Large intestine (tissue), 3 donors: ENCODE data around the gene CASK. TPM values are rescaled to one million over a fixed set of nuclear protein-coding genes. Genes with fewer than 3 reads are reported as not detected.
"Not testable (repeated sequence)": the region's sequence is repeated elsewhere in the genome, so short reads cannot be mapped to it uniquely, and the experiment has no call there.

Experiments
- DNase-seq, 2 donors: peaks; one replicate each; pipeline versions ENCODE4 v3.0.0 to v3.0.0-alpha.2; 2013
- H3K27ac ChIP-seq: one replicate; pipeline ENCODE4 v1.5.1; 2013; ENCODE audit warnings: low read length
- H3K27me3 ChIP-seq: 2 replicates; pipeline ENCODE4 v1.6.1; 2013; ENCODE audit warnings: low read length; ENCODE audit not compliant: control insufficient read depth, insufficient read depth
- H3K36me3 ChIP-seq: 2 replicates; pipeline ENCODE4 v1.6.1; 2013; ENCODE audit warnings: low read length; ENCODE audit not compliant: control insufficient read depth, insufficient read depth
- H3K4me1 ChIP-seq: one replicate; pipeline ENCODE4 v1.6.1; 2013; ENCODE audit warnings: low read length; ENCODE audit not compliant: control insufficient read depth, insufficient read depth
- H3K4me3 ChIP-seq: one replicate; pipeline ENCODE4 v1.5.1; 2013; ENCODE audit warnings: low read length
- H3K9me3 ChIP-seq: one replicate; pipeline ENCODE4 v1.6.1; 2013; ENCODE audit warnings: mild to moderate bottlenecking, low read depth, low read length, moderate library complexity; ENCODE audit not compliant: control insufficient read depth
- WGBS: methylation state at CpG from one replicate; pipeline ENCODE4 v1.1.5; 2013; ENCODE audit warnings: low lambda C conversion rate; ENCODE audit not compliant: insufficient coverage; 5-methylcytosine and 5-hydroxymethylcytosine counted together
- polyA plus RNA-seq: library from polyadenylated mRNA; unstranded; fragments of 120-200 nt; gene quantifications from one replicate; pipeline ENCODE4 v1.2.1, GENCODE V29; 2013

Gene CASK
- polyA plus RNA-seq, 1 donor: 71.3 TPM

DNA sequence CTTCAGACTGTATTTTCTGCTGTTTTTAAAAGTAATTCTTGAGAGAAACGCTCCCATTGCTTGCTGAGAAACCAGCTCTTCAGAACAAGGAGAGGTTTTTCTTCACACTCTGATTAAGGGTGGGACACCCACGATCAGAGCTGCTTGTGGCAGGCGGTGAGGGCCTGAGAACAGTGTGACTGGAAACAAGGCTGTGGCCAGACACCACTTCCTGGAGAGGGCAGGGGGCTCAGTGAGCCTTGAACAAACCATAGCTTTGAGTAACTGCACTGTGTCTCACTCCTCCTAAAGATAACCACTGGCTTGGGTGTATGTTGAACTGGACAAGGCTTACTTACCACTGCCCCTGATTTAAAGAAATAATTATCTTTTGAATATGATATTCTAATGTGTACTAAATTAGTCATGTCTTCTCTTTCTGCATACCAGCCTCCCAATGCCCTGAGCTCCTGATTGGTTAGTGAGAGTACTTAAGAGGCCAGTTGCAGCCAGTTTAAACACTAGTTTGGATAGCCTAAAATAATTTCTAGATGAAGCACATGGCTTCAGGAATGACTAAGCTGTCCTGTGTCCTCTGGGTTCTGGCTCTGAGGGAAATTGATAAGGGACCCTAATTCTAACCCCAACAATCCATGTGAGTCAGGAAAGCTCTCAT, 203.1 kb downstream of the CASK start:
- Histone ChIP-seq H3K4me1 (peaks cover 11% of the 10 kb centered on the region), H3K27ac (no peak overlapping the region), H3K36me3 (peaks cover 3% of the 10 kb centered on the region), H3K4me3 (no peak overlapping the region), H3K27me3 (no peaks in the 10 kb centered on the region), H3K9me3 (peaks cover 3% of the 10 kb centered on the region)
- WGBS: no CpG with 5 or more reads among the region's 3 CpGs
- DNase-seq: no peak

DNA sequence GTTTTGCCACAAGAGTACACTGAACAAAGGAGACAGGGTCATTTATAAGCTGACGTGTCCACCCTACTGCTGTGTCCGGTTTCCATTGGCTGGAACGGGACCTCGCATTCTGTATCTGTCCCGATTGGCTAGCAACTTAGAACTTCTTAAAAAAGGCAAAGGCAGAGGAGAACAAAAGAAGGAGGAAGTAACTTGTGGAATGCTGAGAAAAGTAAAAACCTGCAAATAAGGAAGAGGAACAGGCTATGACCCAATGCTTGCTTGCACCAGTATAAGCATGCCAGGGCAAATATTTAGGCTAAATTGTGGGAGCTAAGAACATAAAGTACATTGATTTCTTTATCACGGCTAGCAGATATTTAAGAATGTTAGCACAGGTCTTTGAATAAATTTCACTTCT, 203.7 kb downstream of the CASK start:
- H3K36me3 ChIP-seq, DNase-seq, H3K27me3 ChIP-seq, H3K9me3 ChIP-seq, H3K27ac ChIP-seq, H3K4me3 ChIP-seq: not testable (repeated sequence)
- H3K4me1 ChIP-seq: peaks cover 11% of the 10 kb centered on the region
- no CpG with 5 or more reads among the region's 6 CpGs for WGBS

DNA sequence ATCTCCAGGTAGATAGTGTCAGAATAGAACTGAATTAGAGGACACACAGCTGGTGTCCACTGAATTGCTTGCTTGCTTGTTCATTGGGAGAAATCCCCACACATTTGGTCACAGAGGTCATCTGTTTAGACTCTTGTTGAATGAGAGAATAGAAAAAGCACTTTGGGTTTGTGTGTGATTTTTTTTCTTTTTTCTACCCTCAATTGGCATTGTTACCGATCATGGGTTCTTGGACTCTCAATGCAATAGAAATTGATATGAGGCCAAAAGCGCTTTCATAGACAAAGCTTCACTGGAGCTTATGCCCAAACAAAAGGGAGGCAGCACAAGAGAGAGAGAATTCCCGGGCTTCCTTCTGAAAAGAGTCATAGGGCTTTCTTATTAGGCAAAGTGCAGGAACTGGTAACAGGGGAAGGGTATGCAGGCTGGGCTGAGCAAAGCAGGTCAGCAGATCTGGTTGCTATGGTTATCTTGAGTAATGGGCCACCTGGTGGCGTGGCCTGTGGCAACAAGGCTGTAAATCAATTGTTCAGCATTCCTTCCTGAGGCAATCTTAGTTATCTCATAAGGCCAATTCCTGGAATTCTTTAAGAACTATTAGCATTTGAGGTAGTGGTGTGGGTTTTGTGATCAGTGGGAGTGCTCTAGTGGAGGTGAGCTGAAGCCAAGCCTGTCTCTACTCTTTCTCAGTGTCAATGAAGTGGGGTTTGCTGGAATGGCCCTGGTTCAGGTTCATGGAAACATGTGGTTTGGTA, 204.7 kb downstream of the CASK start:
- no peak overlapping the region for H3K4me3 ChIP-seq
- DNase-seq: peak in 1 of 2 donors; percentile 39
- peaks cover 3% of the 10 kb centered on the region for H3K36me3 ChIP-seq
- no CpG with 5 or more reads among the region's 4 CpGs for WGBS
- H3K27me3 ChIP-seq: no peaks in the 10 kb centered on the region
- H3K9me3 ChIP-seq: peaks cover 3% of the 10 kb centered on the region
- peak overlapping the region; percentile 52 for H3K27ac ChIP-seq
- peaks cover 11% of the 10 kb centered on the region for H3K4me1 ChIP-seq

DNA sequence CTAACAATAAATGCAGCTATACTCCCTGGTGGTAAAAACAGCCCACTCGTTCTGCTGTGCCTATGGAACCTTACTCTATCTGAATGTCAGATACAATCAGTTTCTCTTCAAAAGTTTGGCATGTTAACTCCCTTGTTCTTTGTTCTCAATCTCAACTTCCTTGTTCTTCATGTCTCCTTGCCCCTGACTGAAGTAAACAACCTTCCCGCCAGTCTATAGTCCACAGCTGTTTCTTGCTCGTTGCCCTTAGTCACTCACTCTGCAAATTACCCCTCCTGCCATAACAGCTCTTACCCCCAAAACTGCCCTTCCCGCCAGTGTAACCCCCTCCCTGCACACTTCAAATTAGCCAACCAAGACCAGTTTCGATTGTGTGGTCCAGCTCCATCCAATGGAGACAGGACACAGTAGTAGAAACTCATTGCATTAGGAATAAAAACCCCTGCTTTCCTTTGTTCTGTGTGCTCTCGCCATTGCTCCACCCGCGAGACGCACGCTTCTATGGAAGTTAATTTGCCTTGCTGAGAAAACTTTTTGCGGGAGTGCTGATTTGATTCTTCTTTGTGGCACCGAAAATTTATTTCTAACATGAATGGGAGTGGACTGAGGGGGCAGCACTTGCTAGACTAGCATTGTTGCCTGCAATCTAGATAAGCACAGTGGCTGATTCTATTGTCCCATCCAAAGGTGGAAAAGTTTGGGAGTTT, 206.4 kb downstream of the CASK start:
- peaks cover 11% of the 10 kb centered on the region for H3K4me1 ChIP-seq
- WGBS: no CpG with 5 or more reads among the region's 12 CpGs
- H3K27me3 ChIP-seq: no peaks in the 10 kb centered on the region
- peak in 1 of 2 donors; percentile 61 for DNase-seq
- peaks cover 3% of the 10 kb centered on the region for H3K9me3 ChIP-seq
- H3K27ac ChIP-seq: peak overlapping the region; percentile 46
- no peaks in the 10 kb centered on the region for H3K36me3 ChIP-seq
- no peak overlapping the region for H3K4me3 ChIP-seq

DNA sequence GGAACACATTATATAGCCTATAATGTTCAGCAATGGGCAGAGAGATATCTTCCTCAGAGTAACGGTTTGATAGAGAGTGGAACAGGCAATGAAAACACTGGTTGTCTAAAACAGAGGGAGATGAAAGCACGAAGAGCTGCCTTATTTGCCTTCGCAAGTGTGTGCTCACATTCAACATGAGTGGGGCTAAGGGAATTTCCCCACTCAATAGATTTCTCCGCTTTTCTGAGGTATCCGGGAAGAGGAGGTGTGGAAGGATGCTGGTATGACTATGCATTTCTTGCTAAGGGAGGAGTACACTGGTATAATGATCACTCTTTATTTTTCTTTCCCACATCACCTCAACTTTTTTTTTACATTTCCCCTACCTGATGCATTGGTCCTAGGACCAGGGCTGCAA, 207.1 kb downstream of the CASK start:
- Histone ChIP-seq H3K36me3 (no peaks in the 10 kb centered on the region), H3K27me3 (no peaks in the 10 kb centered on the region), H3K9me3 (peaks cover 3% of the 10 kb centered on the region), H3K27ac (peak overlapping the region; percentile 32), H3K4me1 (peaks cover 11% of the 10 kb centered on the region), H3K4me3 (no peak overlapping the region)
- DNase-seq: no peak
- no CpG with 5 or more reads among the region's 5 CpGs for WGBS

DNA sequence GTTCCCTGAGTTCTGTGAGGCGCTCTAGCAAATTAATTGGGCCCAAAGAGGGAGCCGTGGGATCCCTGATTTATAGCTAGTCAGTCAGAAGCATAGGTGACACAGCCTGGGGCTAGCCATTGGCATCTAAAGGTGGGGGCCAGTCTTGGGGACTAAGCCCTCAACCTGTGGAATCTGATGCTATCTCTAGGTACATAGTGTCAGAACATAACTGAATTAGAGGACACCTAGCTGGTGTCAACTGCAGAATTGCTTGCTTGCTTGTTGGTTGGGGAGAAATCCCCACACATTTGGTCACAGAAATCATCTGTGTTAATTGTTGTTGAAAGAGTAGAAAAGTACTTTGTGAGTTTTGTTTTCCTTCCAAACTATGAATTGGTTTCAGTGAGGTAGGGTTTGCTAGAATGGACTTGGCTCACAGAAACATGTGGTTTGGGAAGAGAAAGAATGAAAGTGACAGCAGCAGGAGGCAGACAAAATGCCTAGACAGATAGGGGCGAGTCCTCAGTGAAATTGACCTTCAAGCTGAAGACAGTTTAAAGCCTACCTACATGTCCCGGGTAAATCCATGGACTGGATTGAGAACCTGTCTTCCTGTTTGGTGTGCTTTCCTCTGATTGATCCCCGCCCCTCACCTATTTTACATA, 212.2 kb downstream of the CASK start:
- no peaks in the 10 kb centered on the region for H3K27me3 ChIP-seq
- no peak overlapping the region for H3K27ac ChIP-seq
- no peaks in the 10 kb centered on the region for H3K9me3 ChIP-seq
- H3K4me1 ChIP-seq: peaks cover 1% of the 10 kb centered on the region
- no peaks in the 10 kb centered on the region for H3K36me3 ChIP-seq
- no peak overlapping the region for H3K4me3 ChIP-seq
- no CpG with 5 or more reads among the region's 5 CpGs for WGBS
- DNase-seq: no peak

DNA sequence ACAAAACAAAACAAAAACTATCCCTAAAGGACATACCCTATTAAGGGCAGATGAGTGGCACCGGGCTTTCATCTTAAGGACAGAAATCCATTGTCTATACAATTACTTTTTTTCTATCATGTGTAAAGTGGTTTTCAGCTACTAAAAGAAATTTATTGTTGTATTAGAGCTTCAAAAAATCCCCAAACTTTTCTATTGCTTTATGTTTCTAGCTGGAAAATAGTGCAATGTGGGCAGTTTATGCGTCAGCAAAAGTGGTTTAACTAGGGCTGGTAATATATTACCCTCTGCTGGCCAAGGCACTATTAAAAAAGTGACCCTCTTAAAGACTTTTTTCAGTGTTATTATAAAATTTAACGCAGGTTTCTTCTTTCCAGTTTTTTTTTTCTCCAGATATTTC, 214.9 kb downstream of the CASK start:
- H3K27me3 ChIP-seq: no peaks in the 10 kb centered on the region

DNA sequence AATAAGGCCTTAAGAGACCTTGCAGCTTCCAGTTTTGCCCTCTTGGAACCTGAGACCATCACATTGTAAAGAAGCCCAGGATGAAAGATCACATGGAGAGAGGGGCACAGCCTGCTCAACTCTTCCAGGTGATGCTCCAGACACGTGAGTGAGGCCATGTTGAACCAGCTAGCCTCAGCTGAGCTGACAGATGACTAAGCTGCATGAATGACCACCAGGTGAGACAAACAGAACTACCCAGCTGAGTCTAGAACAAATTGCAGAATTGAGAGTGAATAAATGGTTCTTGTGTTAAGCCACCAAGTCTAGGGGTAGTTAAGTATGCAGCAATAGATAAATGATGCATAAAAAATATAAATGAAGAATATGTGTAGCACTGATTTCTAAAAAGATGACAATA, 216.1 kb downstream of the CASK start:
- DNase-seq: no peak
- Histone ChIP-seq H3K27ac (no peak overlapping the region), H3K9me3 (no peaks in the 10 kb centered on the region), H3K36me3 (no peaks in the 10 kb centered on the region), H3K4me1 (no peaks in the 10 kb centered on the region), H3K4me3 (no peak overlapping the region), H3K27me3 (no peaks in the 10 kb centered on the region)
- no CpG with 5 or more reads among the region's 1 CpG for WGBS

More for the DNA sequence above, 214.9 kb downstream of the CASK start:
- no peak overlapping the region for H3K4me3 ChIP-seq
- no peaks in the 10 kb centered on the region for H3K4me1 ChIP-seq
- WGBS: 80% methylated on average over 1 of the region's 3 CpGs
- no peak for DNase-seq
- H3K27ac ChIP-seq: no peak overlapping the region
- H3K36me3 ChIP-seq: no peaks in the 10 kb centered on the region
- no peaks in the 10 kb centered on the region for H3K9me3 ChIP-seq

DNA sequence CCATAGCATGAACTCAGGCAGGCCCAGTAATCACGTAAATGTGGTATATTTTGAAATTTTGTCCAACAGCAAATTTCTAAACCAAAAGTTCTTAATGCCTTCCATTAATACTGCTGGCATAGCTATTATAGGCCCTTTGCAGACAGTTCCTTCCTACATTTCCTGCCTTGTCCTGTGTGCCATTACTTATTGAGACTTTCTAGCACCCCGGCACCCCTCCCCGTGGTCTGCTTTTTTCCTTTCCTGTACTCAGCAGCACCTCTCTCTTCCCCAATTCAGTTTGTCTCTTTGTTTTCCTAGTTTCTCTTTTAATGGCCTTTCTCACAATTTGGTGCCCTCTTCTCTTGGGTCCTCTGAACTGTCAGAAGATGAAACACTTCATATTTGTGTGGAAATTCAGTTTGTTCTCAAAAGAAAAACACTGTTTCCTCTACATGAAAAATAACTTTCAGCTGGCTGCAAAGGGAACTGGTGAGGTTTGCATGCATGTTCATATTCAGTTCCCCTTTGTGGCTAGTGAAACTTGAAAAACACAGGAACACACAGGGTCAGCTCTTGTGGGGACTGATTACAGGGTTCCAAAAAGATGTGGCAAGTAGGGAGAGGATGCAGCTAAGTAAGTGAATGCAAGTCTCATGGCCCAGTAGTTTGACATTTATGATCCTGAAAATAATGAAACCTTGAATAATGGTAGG, 217.5 kb downstream of the CASK start:
- no CpG with 5 or more reads among the region's 3 CpGs for WGBS
- Histone ChIP-seq H3K36me3 (peaks cover 4% of the 10 kb centered on the region), H3K9me3 (no peaks in the 10 kb centered on the region), H3K4me1 (no peaks in the 10 kb centered on the region), H3K4me3 (no peak overlapping the region), H3K27ac (no peak overlapping the region), H3K27me3 (no peaks in the 10 kb centered on the region)
- DNase-seq: no peak

DNA sequence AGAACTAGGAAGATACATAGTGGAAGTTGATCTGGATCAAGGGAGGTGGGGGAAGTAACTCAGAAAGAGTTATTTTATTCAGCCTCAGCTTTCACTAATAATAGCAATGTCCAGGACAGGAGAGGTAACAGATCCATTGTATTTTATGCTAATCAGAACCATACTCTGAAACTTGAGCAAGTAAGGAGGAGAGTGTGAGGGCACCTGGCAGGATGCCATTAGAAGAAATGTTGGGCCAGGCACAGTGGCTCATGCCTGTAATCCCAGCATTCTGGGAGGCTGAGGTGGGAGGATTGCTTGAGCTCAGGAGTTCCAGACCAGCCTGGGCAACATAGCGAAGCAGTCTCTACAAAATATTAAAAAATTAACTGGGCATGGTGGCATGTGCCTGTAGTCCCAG, 218.3 kb downstream of the CASK start:
- no CpG with 5 or more reads among the region's 1 CpG for WGBS
- DNase-seq: no peak
- H3K4me3 ChIP-seq: no peak overlapping the region
- H3K27ac ChIP-seq: no peak overlapping the region
- H3K4me1 ChIP-seq: no peaks in the 10 kb centered on the region
- H3K36me3 ChIP-seq: peaks cover 4% of the 10 kb centered on the region
- no peaks in the 10 kb centered on the region for H3K9me3 ChIP-seq
- no peaks in the 10 kb centered on the region for H3K27me3 ChIP-seq
